K562 treated with DMSO at 1 percent for 24 hours (cell line): ENCODE results near the gene TBX18. TPM values are rescaled to one million over a fixed set of nuclear protein-coding genes. Genes with fewer than 3 reads are reported as not detected.

ENCODE experiments used
- total RNA-seq: library from RNA; unstranded; fragments of 300-600 nt; gene quantifications from 2 replicates; pipeline ENCODE4 v1.2.3, GENCODE V29; 2022; ENCODE audit warnings: low read depth; ENCODE audit not compliant: insufficient read depth

Gene TBX18
- total RNA-seq = 15.0 and 18.0 TPM in 2 replicates

GRCh38 chr6:84764332-84765049 is at the start of gene TBX18:
TBX18 (minus strand) TSS chr6:84764598; CDS start chr6:84764181, 417 bp downstream.

